ENCODE results near the gene CAND2. TPM values are rescaled to one million over a fixed set of nuclear protein-coding genes. Genes with fewer than 3 reads are reported as not detected.
A peak's percentile ranks its signal among the peaks of the same experiment; 100 is the strongest.

The CAND2 gene
- total RNA-seq (2014; rRNA removed; shearing (Covaris generic)) (0.38 and 0.43 TPM in 2 replicates), polyA plus RNA-seq (2016; fragmentation: Nextera tagmentation; extraction: Ambion mirVana) (0.16 and 0.53 TPM in 2 replicates)

- no peaks in the 10 kb centered on the region for H3K9me3 ChIP-seq (ENCODE audit: low read depth)
- H4K20me1 ChIP-seq (ENCODE audit: insufficient read depth): no peaks in the 10 kb centered on the region
- H2AFZ ChIP-seq: peak within 1 kb of the TSS; percentile 93
- H3K9ac ChIP-seq: peak within 1 kb of the TSS; percentile 59
- no peaks in the 10 kb centered on the region for H3K9me2 ChIP-seq (ENCODE audit: insufficient read depth)
- H3K27me3 ChIP-seq (replicated peaks; ENCODE audit: insufficient read depth): no peaks in the 10 kb centered on the region
- H3K36me3 ChIP-seq (ENCODE audit: low read depth): no peaks in the 10 kb centered on the region
- peak within 1 kb of the TSS; percentile 66 for H3K4me2 ChIP-seq (ENCODE audit: unreplicated experiment)
- no peaks in the 10 kb centered on the region for H3K79me2 ChIP-seq (ENCODE audit: insufficient read depth)
- in situ Hi-C loops (cut with MboI): no loop called here
- no peak within 1 kb of the TSS for H3K27ac ChIP-seq
- peaks cover 12% of the 10 kb centered on the region; the same call in 1 of the 2 replicates for H3F3A ChIP-seq (ENCODE audit: insufficient read depth)
- WGBS, 2 experiments (ENCODE audit: low coverage in 1 of 2, low lambda C conversion rate in 2 of 2, missing lambda C conversion rate in 2 of 2): 7 to 8% methylated on average over 19 to 50 of the region's 61 CpGs
- peak within 1 kb of the TSS; percentile 64 for H3K4me3 ChIP-seq
- H3K4me1 ChIP-seq (ENCODE audit: insufficient read depth): no peaks in the 10 kb centered on the region
- TF ChIP-seq EZH2phosphoT487 (IDR thresholded peaks at IDR 0.05; ENCODE audit: insufficient read depth, low read depth) (no peak), EZH2 (IDR thresholded peaks at IDR 0.05; ENCODE audit: insufficient read depth, poor library complexity, severe bottlenecking) (no peak)
- peak; percentile 70 for DNase-seq
Observed at GRCh38 chr3:12796171-12797123, at the start of gene CAND2. Gene CAND2, plus strand, starts transcription at chr3:12796680. Its CDS starts 41 bp downstream, at chr3:12796721.

GRCh38 chr3:12748477-12748876 lies 48.0 kb upstream of the CAND2 start:
- no peak for TF ChIP-seq EZH2 (IDR thresholded peaks at IDR 0.05; ENCODE audit: insufficient read depth, poor library complexity, severe bottlenecking)
- TF ChIP-seq EZH2phosphoT487 (IDR thresholded peaks at IDR 0.05; ENCODE audit: insufficient read depth, low read depth): no peak
- no peaks in the 10 kb centered on the region for H3K79me2 ChIP-seq (ENCODE audit: insufficient read depth)

GRCh38 chr3:12750223-12750622 lies 46.3 kb upstream of the CAND2 start:
- 8 to 13% methylated on average over 3 of the region's 3 CpGs for WGBS, 2 experiments (ENCODE audit: low coverage in 1 of 2, low lambda C conversion rate in 2 of 2, missing lambda C conversion rate in 2 of 2)
- Histone ChIP-seq H2AFZ (no peak overlapping the region), H3K27ac (peak overlapping the region; percentile 66), H3K36me3 (ENCODE audit: low read depth) (no peaks in the 10 kb centered on the region), H3K4me3 (no peak overlapping the region), H3K27me3 (replicated peaks; ENCODE audit: insufficient read depth) (no peaks in the 10 kb centered on the region), H3K79me2 (ENCODE audit: insufficient read depth) (no peaks in the 10 kb centered on the region), H4K20me1 (ENCODE audit: insufficient read depth) (no peaks in the 10 kb centered on the region), H3F3A (ENCODE audit: insufficient read depth) (peaks cover 25% of the 10 kb centered on the region), H3K9me2 (ENCODE audit: insufficient read depth) (no peaks in the 10 kb centered on the region), H3K4me2 (ENCODE audit: unreplicated experiment) (peak overlapping the region; percentile 2), H3K9me3 (ENCODE audit: low read depth) (no peaks in the 10 kb centered on the region), H3K4me1 (ENCODE audit: insufficient read depth) (peaks cover 22% of the 10 kb centered on the region; the same call in 1 of the 2 replicates), H3K9ac (no peak overlapping the region)
- in situ Hi-C loops (cut with MboI): no loop called here
- DNase-seq: peak; percentile 86
- TF ChIP-seq EZH2phosphoT487 (IDR thresholded peaks at IDR 0.05; ENCODE audit: insufficient read depth, low read depth) (no peak), EZH2 (IDR thresholded peaks at IDR 0.05; ENCODE audit: insufficient read depth, poor library complexity, severe bottlenecking) (no peak)

More at GRCh38 chr3:12748477-12748876, 48.0 kb upstream of the CAND2 start:
- no peak overlapping the region for H3K4me3 ChIP-seq
- H3K27ac ChIP-seq: no peak overlapping the region
- H4K20me1 ChIP-seq (ENCODE audit: insufficient read depth): no peaks in the 10 kb centered on the region
- H3K36me3 ChIP-seq (ENCODE audit: low read depth): no peaks in the 10 kb centered on the region
- no peak for DNase-seq
- H3K9me2 ChIP-seq (ENCODE audit: insufficient read depth): no peaks in the 10 kb centered on the region
- H3K9ac ChIP-seq: no peak overlapping the region
- no peak overlapping the region for H3K4me2 ChIP-seq (ENCODE audit: unreplicated experiment)
- in situ Hi-C loops (cut with MboI): no loop called here
- 95 to 98% methylated on average over 4 to 5 of the region's 5 CpGs for WGBS, 2 experiments (ENCODE audit: low coverage in 1 of 2, low lambda C conversion rate in 2 of 2, missing lambda C conversion rate in 2 of 2)
- H3F3A ChIP-seq (ENCODE audit: insufficient read depth): peaks cover 25% of the 10 kb centered on the region
- H3K9me3 ChIP-seq (ENCODE audit: low read depth): no peaks in the 10 kb centered on the region
- peaks cover 22% of the 10 kb centered on the region; the same call in 1 of the 2 replicates for H3K4me1 ChIP-seq (ENCODE audit: insufficient read depth)
- H2AFZ ChIP-seq: no peak overlapping the region
- peaks cover 7% of the 10 kb centered on the region; the same call in 1 of the 2 replicates for H3K27me3 ChIP-seq (replicated peaks; ENCODE audit: insufficient read depth)

- Histone ChIP-seq H3K27ac (peak overlapping the region; percentile 66), H3K9ac (no peak overlapping the region), H3K79me2 (ENCODE audit: insufficient read depth) (no peaks in the 10 kb centered on the region), H3K36me3 (ENCODE audit: low read depth) (no peaks in the 10 kb centered on the region), H3K4me1 (ENCODE audit: insufficient read depth) (peaks cover 22% of the 10 kb centered on the region; the same call in 1 of the 2 replicates), H3K4me2 (ENCODE audit: unreplicated experiment) (peak overlapping the region; percentile 2), H3F3A (ENCODE audit: insufficient read depth) (peaks cover 25% of the 10 kb centered on the region), H3K9me3 (ENCODE audit: low read depth) (no peaks in the 10 kb centered on the region), H3K9me2 (ENCODE audit: insufficient read depth) (no peaks in the 10 kb centered on the region), H2AFZ (no peak overlapping the region), H3K4me3 (no peak overlapping the region), H3K27me3 (replicated peaks; ENCODE audit: insufficient read depth) (no peaks in the 10 kb centered on the region), H4K20me1 (ENCODE audit: insufficient read depth) (no peaks in the 10 kb centered on the region)
- WGBS, 2 experiments (ENCODE audit: low coverage in 1 of 2, low lambda C conversion rate in 2 of 2, missing lambda C conversion rate in 2 of 2): 18 to 28% methylated on average over 4 of the region's 4 CpGs
- in situ Hi-C loops (cut with MboI): no loop called here
- no peak for TF ChIP-seq EZH2phosphoT487 (IDR thresholded peaks at IDR 0.05; ENCODE audit: insufficient read depth, low read depth)
- no peak for TF ChIP-seq EZH2 (IDR thresholded peaks at IDR 0.05; ENCODE audit: insufficient read depth, poor library complexity, severe bottlenecking)
- DNase-seq: peak; percentile 86
Observed at GRCh38 chr3:12750658-12751071, 45.8 kb upstream of the CAND2 start.
